ENCODE measurements around the gene SPATA31D1.
"Not testable (repeated sequence)": the region's sequence is repeated elsewhere in the genome, so short reads cannot be mapped to it uniquely, and the experiment has no call there.

The SPATA31D1 gene

GRCh38 chr9:81988472-81988871 lies at the start of gene SPATA31D1:
TSS of gene SPATA31D1 (plus strand) at chr9:81988772. CDS start at chr9:81988819, 47 bp downstream.
- not testable (repeated sequence) for DNase-seq (ENCODE audit: low read depth)

- DNase-seq (ENCODE audit: low read depth): not testable (repeated sequence)
Observed at GRCh38 chr9:81943393-81943792, 45.2 kb upstream of the SPATA31D1 start, which contains the start of gene SPATA31D3. TSS of gene SPATA31D3 (plus strand) at chr9:81943500. CDS start at chr9:81943586, 86 bp downstream.

GRCh38 chr9:81948650-81949049 lies 39.9 kb upstream of the SPATA31D1 start:
- not testable (repeated sequence) for DNase-seq (ENCODE audit: low read depth)

- DNase-seq (ENCODE audit: low read depth): no peak
Observed at GRCh38 chr9:81953096-81953495, 35.5 kb upstream of the SPATA31D1 start.

- no peak for DNase-seq (ENCODE audit: low read depth)
Observed at GRCh38 chr9:81955625-81956024, 32.9 kb upstream of the SPATA31D1 start.

- DNase-seq (ENCODE audit: low read depth): peak; percentile 15
Observed at GRCh38 chr9:81964218-81965171, 24.1 kb upstream of the SPATA31D1 start.

GRCh38 chr9:81968026-81968425 lies 20.5 kb upstream of the SPATA31D1 start:
- no peak for DNase-seq (ENCODE audit: low read depth)

- DNase-seq (ENCODE audit: low read depth): peak; percentile 1
Observed at GRCh38 chr9:81969971-81970370, 18.6 kb upstream of the SPATA31D1 start.

GRCh38 chr9:81971727-81972126 lies 16.8 kb upstream of the SPATA31D1 start:
- DNase-seq (ENCODE audit: low read depth): no peak

- no peak for DNase-seq (ENCODE audit: low read depth)
Observed at GRCh38 chr9:81974764-81975163, 13.8 kb upstream of the SPATA31D1 start.

GRCh38 chr9:81976351-81976750 lies 12.2 kb upstream of the SPATA31D1 start:
- no peak for DNase-seq (ENCODE audit: low read depth)

- DNase-seq (ENCODE audit: low read depth): no peak
Observed at GRCh38 chr9:81979196-81979595, 9.4 kb upstream of the SPATA31D1 start.

GRCh38 chr9:81980568-81980967 lies 8.0 kb upstream of the SPATA31D1 start:
- peak; percentile 1 for DNase-seq (ENCODE audit: low read depth)

- DNase-seq (ENCODE audit: low read depth): no peak
Observed at GRCh38 chr9:81981883-81982282, 6.7 kb upstream of the SPATA31D1 start.

GRCh38 chr9:81984928-81985327 lies 3.6 kb upstream of the SPATA31D1 start:
- no peak for DNase-seq (ENCODE audit: low read depth)

GRCh38 chr9:81986051-81986450 lies 2.5 kb upstream of the SPATA31D1 start:
- no peak for DNase-seq (ENCODE audit: low read depth)

GRCh38 chr9:81989700-81990099 lies 1.1 kb downstream of the SPATA31D1 start:
- no peak for DNase-seq (ENCODE audit: low read depth)

GRCh38 chr9:81993656-81994055 lies 5.1 kb downstream of the SPATA31D1 start:
- no peak for DNase-seq (ENCODE audit: low read depth)

GRCh38 chr9:81999806-82000205 lies 11.2 kb downstream of the SPATA31D1 start:
- DNase-seq (ENCODE audit: low read depth): no peak

- no peak for DNase-seq (ENCODE audit: low read depth)
Observed at GRCh38 chr9:82010711-82011110, 22.1 kb downstream of the SPATA31D1 start.

- no peak for DNase-seq (ENCODE audit: low read depth)
Observed at GRCh38 chr9:82011133-82011532, 22.6 kb downstream of the SPATA31D1 start.

- DNase-seq (ENCODE audit: low read depth): no peak
Observed at GRCh38 chr9:82012276-82012675, 23.7 kb downstream of the SPATA31D1 start.

- DNase-seq (ENCODE audit: low read depth): no peak
Observed at GRCh38 chr9:82020331-82020730, 31.8 kb downstream of the SPATA31D1 start.

GRCh38 chr9:82021198-82021597 lies 32.6 kb downstream of the SPATA31D1 start:
- peak; percentile 91 for DNase-seq (ENCODE audit: low read depth)
